Measurements from ENCODE around the gene CDPF1.

CDPF1 gene

DNA sequence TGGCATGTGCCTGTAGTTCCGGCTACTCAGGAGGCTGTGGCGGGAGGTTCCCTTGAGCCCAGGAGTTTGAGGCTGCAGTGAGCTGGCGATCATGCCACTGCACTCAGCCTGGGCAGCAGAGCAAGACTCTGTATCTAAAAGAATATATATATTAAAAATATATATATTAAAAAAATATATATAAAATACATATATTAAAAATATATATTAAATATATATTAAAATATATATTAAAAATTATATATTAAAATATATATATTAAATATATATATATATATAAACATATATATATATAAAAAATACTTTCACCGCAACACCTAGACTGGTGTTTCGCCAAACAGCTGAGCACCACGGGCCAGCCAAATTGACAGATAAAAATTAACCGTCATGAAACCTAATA is 26.5 kb upstream of the CDPF1 start:
- H3K79me2 ChIP-seq (ENCODE audit: insufficient read depth, low read depth), result no peaks in the 10 kb centered on the region
- H3K4me3 ChIP-seq (IDR thresholded peaks at IDR 0.05; ENCODE audit: insufficient read depth, low read depth, low read length), result no peak overlapping the region
- TF ChIP-seq, protein P1, sequence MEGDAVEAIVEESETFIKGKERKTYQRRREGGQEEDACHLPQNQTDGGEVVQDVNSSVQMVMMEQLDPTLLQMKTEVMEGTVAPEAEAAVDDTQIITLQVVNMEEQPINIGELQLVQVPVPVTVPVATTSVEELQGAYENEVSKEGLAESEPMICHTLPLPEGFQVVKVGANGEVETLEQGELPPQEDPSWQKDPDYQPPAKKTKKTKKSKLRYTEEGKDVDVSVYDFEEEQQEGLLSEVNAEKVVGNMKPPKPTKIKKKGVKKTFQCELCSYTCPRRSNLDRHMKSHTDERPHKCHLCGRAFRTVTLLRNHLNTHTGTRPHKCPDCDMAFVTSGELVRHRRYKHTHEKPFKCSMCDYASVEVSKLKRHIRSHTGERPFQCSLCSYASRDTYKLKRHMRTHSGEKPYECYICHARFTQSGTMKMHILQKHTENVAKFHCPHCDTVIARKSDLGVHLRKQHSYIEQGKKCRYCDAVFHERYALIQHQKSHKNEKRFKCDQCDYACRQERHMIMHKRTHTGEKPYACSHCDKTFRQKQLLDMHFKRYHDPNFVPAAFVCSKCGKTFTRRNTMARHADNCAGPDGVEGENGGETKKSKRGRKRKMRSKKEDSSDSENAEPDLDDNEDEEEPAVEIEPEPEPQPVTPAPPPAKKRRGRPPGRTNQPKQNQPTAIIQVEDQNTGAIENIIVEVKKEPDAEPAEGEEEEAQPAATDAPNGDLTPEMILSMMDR (conservative IDR thresholded peaks at IDR 0.05; ENCODE audit: low read depth, low read length), result no peak
- H3K9ac ChIP-seq, result no peak overlapping the region
- no peaks in the 10 kb centered on the region for H3K36me3 ChIP-seq (ENCODE audit: insufficient read depth)
- no peaks in the 10 kb centered on the region for H3K27me3 ChIP-seq (ENCODE audit: insufficient read depth, low read depth)
- H3K27ac ChIP-seq, result no peak overlapping the region
- H2AFZ ChIP-seq (ENCODE audit: low read depth), result no peak overlapping the region
- no peaks in the 10 kb centered on the region for H4K20me1 ChIP-seq (ENCODE audit: insufficient read depth)
- no peaks in the 10 kb centered on the region for H3K4me1 ChIP-seq (ENCODE audit: low read depth, poor library complexity, severe bottlenecking)
- no peak overlapping the region for H3K4me2 ChIP-seq

DNA sequence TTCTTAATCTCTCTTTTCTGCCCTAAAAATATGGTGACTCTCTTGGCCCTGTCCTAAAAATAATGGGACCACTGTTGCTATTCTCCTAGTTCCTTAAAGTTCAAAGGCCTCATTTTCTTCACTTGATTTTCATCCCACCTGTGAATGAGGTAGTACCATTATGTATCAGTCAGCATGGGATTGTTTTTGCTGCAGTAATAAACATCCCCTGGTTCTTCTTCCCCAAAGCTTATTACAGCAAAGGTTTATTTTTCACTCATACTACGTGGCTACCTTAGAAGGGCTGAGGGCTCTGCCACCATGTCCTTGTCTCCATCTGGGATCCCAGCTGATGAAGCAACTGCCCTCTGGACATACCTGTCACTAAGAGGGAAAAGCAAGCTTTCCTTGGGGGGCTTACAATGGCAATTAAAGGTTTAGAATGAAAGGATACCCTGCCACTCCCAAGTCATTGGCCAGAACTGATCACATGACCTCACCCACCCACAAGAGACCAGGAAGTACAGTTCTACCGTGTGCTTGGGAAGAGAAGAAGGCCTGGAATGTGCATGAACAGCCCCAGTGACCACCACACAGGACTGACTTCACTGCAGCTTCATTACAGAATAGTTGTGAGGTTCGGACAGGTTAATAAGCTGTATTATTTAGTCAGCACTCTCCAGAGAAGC is 25.5 kb upstream of the CDPF1 start:
- H2AFZ ChIP-seq (ENCODE audit: low read depth), result no peak overlapping the region
- no peak overlapping the region for H3K27ac ChIP-seq
- no peaks in the 10 kb centered on the region for H3K79me2 ChIP-seq (ENCODE audit: insufficient read depth, low read depth)
- H3K36me3 ChIP-seq (ENCODE audit: insufficient read depth), result no peaks in the 10 kb centered on the region
- TF ChIP-seq, protein P1 (conservative IDR thresholded peaks at IDR 0.05; ENCODE audit: low read depth, low read length), result no peak
- no peaks in the 10 kb centered on the region for H3K27me3 ChIP-seq (ENCODE audit: insufficient read depth, low read depth)
- no peak overlapping the region for H3K4me3 ChIP-seq (IDR thresholded peaks at IDR 0.05; ENCODE audit: insufficient read depth, low read depth, low read length)
- H4K20me1 ChIP-seq (ENCODE audit: insufficient read depth), result no peaks in the 10 kb centered on the region
- H3K4me2 ChIP-seq, result no peak overlapping the region
- H3K9ac ChIP-seq, result no peak overlapping the region
- no peaks in the 10 kb centered on the region for H3K4me1 ChIP-seq (ENCODE audit: low read depth, poor library complexity, severe bottlenecking)

DNA sequence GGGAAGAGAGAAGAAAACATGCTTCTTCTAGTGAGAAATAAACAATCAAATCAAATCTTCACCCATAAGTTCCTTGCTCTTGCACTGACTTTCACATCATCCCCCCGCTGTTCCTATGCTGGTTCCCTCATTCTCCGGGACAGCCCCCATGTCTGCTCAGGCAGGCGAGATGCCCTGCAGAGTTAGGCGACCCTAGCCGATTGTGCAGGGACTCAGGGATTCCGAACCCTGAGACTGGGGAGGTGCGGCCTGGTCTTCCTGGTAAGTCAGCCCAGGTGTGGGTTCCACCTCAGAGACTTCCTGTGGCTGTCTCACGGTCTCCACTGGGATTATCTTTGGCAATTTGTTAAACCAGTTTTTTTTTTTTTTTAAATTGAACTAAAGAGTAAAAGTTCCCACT is 24.3 kb upstream of the CDPF1 start:
- no peaks in the 10 kb centered on the region for H3K36me3 ChIP-seq (ENCODE audit: insufficient read depth)
- no peak overlapping the region for H3K4me3 ChIP-seq (IDR thresholded peaks at IDR 0.05; ENCODE audit: insufficient read depth, low read depth, low read length)
- no peaks in the 10 kb centered on the region for H3K79me2 ChIP-seq (ENCODE audit: insufficient read depth, low read depth)
- H3K27me3 ChIP-seq (ENCODE audit: insufficient read depth, low read depth), result no peaks in the 10 kb centered on the region
- H3K27ac ChIP-seq, result no peak overlapping the region
- no peak overlapping the region for H2AFZ ChIP-seq (ENCODE audit: low read depth)
- TF ChIP-seq, protein P1 (conservative IDR thresholded peaks at IDR 0.05; ENCODE audit: low read depth, low read length), result no peak
- no peak overlapping the region for H3K4me2 ChIP-seq
- H4K20me1 ChIP-seq (ENCODE audit: insufficient read depth), result no peaks in the 10 kb centered on the region
- no peaks in the 10 kb centered on the region for H3K4me1 ChIP-seq (ENCODE audit: low read depth, poor library complexity, severe bottlenecking)
- H3K9ac ChIP-seq, result no peak overlapping the region

DNA sequence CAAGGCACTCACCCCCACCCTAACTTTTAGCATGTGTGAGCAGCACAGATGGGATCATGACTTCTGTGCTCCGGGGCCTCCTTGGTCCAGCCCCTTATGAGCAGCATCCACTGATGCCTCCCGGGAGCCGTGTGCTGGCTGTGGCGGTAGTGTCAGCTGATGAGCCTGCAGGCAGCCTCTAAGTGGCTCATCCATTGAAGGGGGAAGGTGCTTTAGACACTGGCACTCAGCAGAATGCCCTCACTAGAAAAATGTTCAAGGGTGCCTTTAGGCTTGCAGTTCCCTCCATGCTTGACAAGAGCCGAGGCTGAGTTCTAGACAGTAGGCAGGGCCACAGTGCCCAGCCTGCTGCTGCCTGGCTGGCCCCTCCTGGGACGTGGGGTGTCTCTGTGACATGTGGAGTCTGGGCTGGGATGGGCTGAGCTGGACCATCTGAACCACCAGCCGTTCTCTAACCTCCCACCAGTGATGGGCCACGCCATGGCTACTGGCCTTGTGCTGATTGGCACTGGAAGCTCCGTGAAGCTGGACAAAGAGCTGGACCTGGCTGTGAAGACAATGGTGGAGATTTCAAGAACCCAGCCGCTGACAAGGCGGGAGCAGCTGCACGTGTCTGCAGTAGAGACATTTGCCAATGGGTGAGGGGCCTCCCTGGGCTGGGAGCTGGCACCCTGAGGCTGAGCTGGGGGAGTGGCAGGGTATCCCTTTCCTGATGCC is 23.5 kb upstream of the CDPF1 start:
- H3K27ac ChIP-seq, result no peak overlapping the region
- no peaks in the 10 kb centered on the region for H4K20me1 ChIP-seq (ENCODE audit: insufficient read depth)
- no peak overlapping the region for H2AFZ ChIP-seq (ENCODE audit: low read depth)
- TF ChIP-seq, protein P1 (conservative IDR thresholded peaks at IDR 0.05; ENCODE audit: low read depth, low read length), result no peak
- H3K36me3 ChIP-seq (ENCODE audit: insufficient read depth), result no peaks in the 10 kb centered on the region
- no peak overlapping the region for H3K4me3 ChIP-seq (IDR thresholded peaks at IDR 0.05; ENCODE audit: insufficient read depth, low read depth, low read length)
- H3K27me3 ChIP-seq (ENCODE audit: insufficient read depth, low read depth), result no peaks in the 10 kb centered on the region
- no peak overlapping the region for H3K4me2 ChIP-seq
- H3K4me1 ChIP-seq (ENCODE audit: low read depth, poor library complexity, severe bottlenecking), result no peaks in the 10 kb centered on the region
- no peaks in the 10 kb centered on the region for H3K79me2 ChIP-seq (ENCODE audit: insufficient read depth, low read depth)
- H3K9ac ChIP-seq, result no peak overlapping the region

Data from KMS-11 (cell line).